OCI-LY3 (cell line): Measurements from ENCODE around the gene TREM1.

Experiments
- CTCF ChIP-seq: fragments of 200-600, 300-600 bp; sonication (generic); IDR thresholded peaks from 2 replicates; pipeline ENCODE4 v1.5.1; 2014; ENCODE audit warnings: antibody characterized with exemption, low read length, low read depth
- EZH2phosphoT487 ChIP-seq: fragments of 200-600 bp; shearing (Covaris generic); IDR thresholded peaks from 2 replicates; pipeline ENCODE4 v1.6.1; 2018; ENCODE audit warnings: antibody characterized with exemption, mixed run types, low read depth

- TF ChIP-seq CTCF (no peak), EZH2phosphoT487 (no peak)
Observed at GRCh38 chr6:41302638-41303037, 16.2 kb upstream of the TREM1 start.
